Subcutaneous abdominal adipose tissue (tissue), 5 donors: ENCODE results near the gene SARDH.

Experiments
- H3K27ac ChIP-seq: one replicate; pipeline ENCODE4 v1.7.0; 2013; ENCODE audit warnings: low read depth, mild to moderate bottlenecking, inconsistent platforms, low read length, moderate library complexity
- H3K27me3 ChIP-seq, 5 donors: one replicate each; pipeline ENCODE4 v1.7.0; 2013; ENCODE audit warnings: low read length in 5 of 5, inconsistent platforms in 1 of 5; ENCODE audit not compliant: control insufficient read depth in 5 of 5, insufficient read depth in 4 of 5
- H3K36me3 ChIP-seq, 5 donors: one replicate each; pipeline ENCODE4 v1.7.0; 2013; ENCODE audit warnings: low read length in 5 of 5; ENCODE audit not compliant: control insufficient read depth in 5 of 5, insufficient read depth in 5 of 5
- H3K4me1 ChIP-seq, 5 donors: one replicate each; pipeline ENCODE4 v1.7.0; 2013; ENCODE audit warnings: low read length in 5 of 5, mild to moderate bottlenecking in 3 of 5, moderate library complexity in 1 of 5; ENCODE audit not compliant: control insufficient read depth in 5 of 5, insufficient read depth in 5 of 5
- H3K4me3 ChIP-seq, 5 donors: one replicate each; pipeline ENCODE4 v1.7.0; 2013; ENCODE audit warnings: low read length in 5 of 5, low read depth in 1 of 5
- H3K9ac ChIP-seq, 5 donors: one replicate each; pipeline ENCODE4 v1.7.0; 2013; ENCODE audit warnings: low read length in 5 of 5, mild to moderate bottlenecking in 4 of 5, moderate library complexity in 3 of 5
- H3K9me3 ChIP-seq, 5 donors: one replicate each; pipeline ENCODE4 v1.7.0; 2013; ENCODE audit warnings: low read length in 5 of 5; ENCODE audit not compliant: control insufficient read depth in 5 of 5
- donor health status: healthy.
- donor health status: healthy.
- donor health status: healthy.
- donor health status: healthy.
- donor health status: healthy.

SARDH gene

GRCh38 chr9:133686642-133687575 lies 51.2 kb downstream of the SARDH start:
- Histone ChIP-seq H3K4me1 (peaks cover 0 to 20% (median 12%) of the 10 kb centered on the region in 5 donors), H3K4me3 (no peak overlapping the region), H3K9me3 (no peaks in the 10 kb centered on the region), H3K9ac (no peak overlapping the region), H3K27ac (no peak overlapping the region), H3K36me3 (no peaks in the 10 kb centered on the region), H3K27me3 (peaks cover 3 to 15% (median 13%) of the 10 kb centered on the region in 5 donors)

DNA sequence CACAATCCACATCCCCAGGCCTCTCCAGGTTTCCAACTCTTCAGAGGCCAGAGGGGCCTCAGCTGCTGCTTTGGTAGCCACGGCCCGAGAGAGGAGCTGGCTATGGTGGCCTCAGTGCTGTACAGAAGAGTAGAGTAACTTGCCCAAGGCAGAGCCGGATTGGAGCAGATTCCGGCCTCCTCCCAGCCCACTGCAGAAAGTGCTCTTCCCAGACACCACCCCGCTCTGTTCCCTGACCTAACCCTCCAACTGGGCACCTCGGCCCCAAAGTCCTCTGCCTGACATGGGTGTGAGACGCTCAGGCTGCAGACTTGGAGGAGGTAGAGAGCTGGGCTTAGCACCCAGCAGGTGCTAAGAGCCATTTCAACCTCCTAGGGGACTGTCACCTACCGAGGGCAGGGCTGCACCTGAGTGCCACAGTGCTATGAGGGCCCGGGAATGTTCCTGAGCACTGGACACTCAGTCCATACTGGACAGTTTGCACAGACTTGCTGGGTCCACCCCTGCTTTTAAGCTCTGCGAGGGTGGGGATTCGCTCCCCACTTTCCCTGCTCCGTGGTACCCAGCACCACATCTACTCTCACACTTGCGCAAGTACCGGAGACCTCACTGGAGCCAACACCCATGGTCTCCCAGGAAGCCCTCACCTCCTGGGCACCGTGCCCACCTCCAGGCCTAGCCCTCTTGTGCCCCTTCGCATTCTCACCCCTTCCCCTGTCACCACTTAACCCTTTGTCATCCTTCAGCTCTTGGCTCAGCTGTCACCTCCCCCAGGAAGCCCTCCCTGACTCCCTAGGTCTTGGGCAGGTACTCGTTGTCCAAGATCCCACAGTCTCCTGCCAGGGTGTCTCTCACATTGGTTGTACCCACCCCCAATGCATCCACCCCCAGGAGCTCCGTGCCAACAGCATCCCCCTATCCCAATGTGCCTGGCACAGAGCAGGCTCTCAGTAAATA lies 52.2 kb downstream of the SARDH start:
- no peak overlapping the region for H3K9ac ChIP-seq
- no peak overlapping the region for H3K27ac ChIP-seq
- no peaks in the 10 kb centered on the region for H3K36me3 ChIP-seq

DNA sequence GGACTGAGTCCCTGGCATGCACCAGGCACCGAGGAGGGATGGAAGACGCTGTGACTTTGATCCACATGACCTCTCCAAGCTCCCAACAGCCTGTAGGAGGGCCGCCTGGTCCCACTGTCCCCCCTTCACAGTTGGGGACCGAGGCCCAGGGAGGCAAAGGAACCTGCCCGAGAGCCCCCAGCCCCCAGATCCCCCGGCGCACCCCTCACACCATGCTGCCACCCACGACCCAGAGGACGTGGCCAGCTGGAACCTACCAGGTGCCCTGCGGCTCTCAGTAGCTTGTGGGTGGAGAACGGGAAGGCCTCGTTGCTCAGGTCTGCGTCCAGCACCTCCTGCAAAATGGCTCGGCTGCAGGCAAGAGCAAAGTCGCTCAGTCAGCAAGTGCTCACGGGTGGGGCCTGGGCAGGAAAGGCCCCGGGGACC lies 53.2 kb downstream of the SARDH start:
- no peak overlapping the region for H3K27ac ChIP-seq
- no peaks in the 10 kb centered on the region for H3K9me3 ChIP-seq
- H3K4me1 ChIP-seq = peaks cover 0 to 21% (median 12%) of the 10 kb centered on the region in 5 donors
- peaks cover 9 to 26% (median 21%) of the 10 kb centered on the region in 5 donors for H3K27me3 ChIP-seq
- no peaks in the 10 kb centered on the region for H3K36me3 ChIP-seq
- H3K9ac ChIP-seq = no peak overlapping the region
- H3K4me3 ChIP-seq = no peak overlapping the region

More for the DNA sequence above, 52.2 kb downstream of the SARDH start:
- Histone ChIP-seq H3K4me3 (no peak overlapping the region), H3K4me1 (peaks cover 0 to 20% (median 12%) of the 10 kb centered on the region in 5 donors), H3K9me3 (no peaks in the 10 kb centered on the region), H3K27me3 (peaks cover 9 to 21% (median 18%) of the 10 kb centered on the region in 5 donors)

DNA sequence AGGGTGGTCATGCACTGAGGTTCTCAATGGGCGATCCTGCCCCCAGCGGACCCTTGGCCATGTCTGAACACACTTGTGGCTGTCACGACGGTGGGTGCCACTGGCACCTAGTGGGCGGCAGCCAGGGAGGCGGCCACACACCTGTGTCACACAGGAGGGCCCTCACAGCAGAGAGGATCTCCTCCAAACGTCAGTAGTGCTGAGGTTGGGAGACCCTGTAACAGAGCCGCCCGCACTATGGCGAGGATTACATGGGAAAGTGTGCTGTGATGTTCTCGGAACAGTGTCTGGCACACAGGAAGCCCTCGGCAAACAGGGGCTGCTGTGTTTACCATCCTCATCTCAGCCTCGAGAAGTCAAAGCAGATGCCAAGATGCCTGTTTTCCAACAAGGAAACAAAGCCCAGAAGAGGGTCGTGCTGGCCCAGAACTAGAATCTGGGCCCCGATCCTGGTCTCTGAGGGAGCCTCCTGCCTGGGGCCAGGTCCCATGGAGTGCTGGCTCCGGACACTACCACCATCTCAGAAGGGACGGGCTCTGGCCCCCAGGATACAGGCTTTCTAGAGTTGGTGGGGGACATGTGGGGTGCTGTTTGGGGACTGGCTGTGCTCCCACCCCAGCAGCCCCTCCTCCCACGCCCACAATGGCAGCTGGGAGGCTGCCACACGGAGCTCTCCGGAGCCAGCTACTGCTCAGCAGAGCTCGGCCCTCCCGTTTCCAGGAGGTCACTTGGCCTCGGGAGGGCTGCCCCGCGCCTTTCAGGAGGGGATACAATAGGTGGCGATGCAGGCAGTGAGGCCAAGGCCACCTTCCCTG lies 53.8 kb downstream of the SARDH start:
- Histone ChIP-seq H3K9me3 (no peaks in the 10 kb centered on the region), H3K9ac (no peak overlapping the region)

GRCh38 chr9:133683586-133684120 lies 54.5 kb downstream of the SARDH start:
- peaks cover 9 to 34% (median 26%) of the 10 kb centered on the region in 5 donors for H3K27me3 ChIP-seq
- no peak overlapping the region for H3K27ac ChIP-seq
- H3K4me3 ChIP-seq = peak overlapping the region in 2 of 5 donors; percentile 16 to 32
- peak overlapping the region in 1 of 5 donors; percentile 37 for H3K9ac ChIP-seq
- H3K9me3 ChIP-seq = no peaks in the 10 kb centered on the region
- H3K36me3 ChIP-seq = no peaks in the 10 kb centered on the region
- peaks cover 0 to 33% (median 20%) of the 10 kb centered on the region in 5 donors for H3K4me1 ChIP-seq

More for the DNA sequence above, 53.8 kb downstream of the SARDH start:
- Histone ChIP-seq H3K4me3 (no peak overlapping the region), H3K27ac (no peak overlapping the region), H3K36me3 (no peaks in the 10 kb centered on the region), H3K4me1 (peaks cover 0 to 27% (median 17%) of the 10 kb centered on the region in 5 donors), H3K27me3 (peaks cover 9 to 29% (median 23%) of the 10 kb centered on the region in 5 donors)

GRCh38 chr9:133682818-133683585 lies 55.1 kb downstream of the SARDH start:
- Histone ChIP-seq H3K27ac (no peak overlapping the region), H3K4me3 (peak overlapping the region in 2 of 5 donors; percentile 16 to 32), H3K4me1 (peaks cover 0 to 33% (median 20%) of the 10 kb centered on the region in 5 donors), H3K36me3 (no peaks in the 10 kb centered on the region), H3K9ac (peak overlapping the region in 1 of 5 donors; percentile 37), H3K27me3 (peaks cover 9 to 37% (median 26%) of the 10 kb centered on the region in 5 donors), H3K9me3 (no peaks in the 10 kb centered on the region)

DNA sequence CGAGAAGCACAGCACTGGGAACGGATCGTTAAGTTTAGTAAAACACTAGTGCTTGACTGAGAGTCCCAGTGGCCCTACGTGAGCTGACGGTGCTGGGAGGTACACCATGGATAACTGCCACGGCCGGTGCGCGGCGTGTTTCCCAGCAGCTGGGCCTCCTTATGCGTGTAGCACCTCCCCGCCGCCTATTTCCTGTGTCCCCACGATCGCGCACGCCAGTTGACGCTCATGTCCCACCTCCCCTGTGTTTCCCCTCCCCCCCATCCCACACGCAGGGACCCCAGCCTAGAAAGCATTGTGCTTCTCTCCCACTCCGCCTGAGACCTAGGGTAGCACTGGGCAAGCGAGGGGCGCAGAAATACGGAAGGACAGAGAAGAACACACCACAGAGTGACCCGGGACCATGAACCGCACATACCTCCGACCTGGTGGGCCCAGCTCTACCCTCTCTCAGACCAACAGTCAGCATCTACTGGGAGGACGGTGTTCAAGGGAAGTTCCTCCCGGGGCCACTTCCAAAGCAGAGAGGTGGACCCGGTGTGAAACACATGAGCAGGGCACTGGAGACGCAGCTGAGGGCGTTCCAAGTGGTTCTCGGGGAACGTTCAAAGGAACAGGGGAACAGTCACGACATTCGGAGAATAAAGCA lies 56.4 kb downstream of the SARDH start:
- Histone ChIP-seq H3K9ac (no peak overlapping the region), H3K27me3 (peaks cover 11 to 40% (median 28%) of the 10 kb centered on the region in 5 donors), H3K4me1 (peaks cover 0 to 33% (median 20%) of the 10 kb centered on the region in 5 donors), H3K4me3 (no peak overlapping the region), H3K27ac (no peak overlapping the region), H3K36me3 (no peaks in the 10 kb centered on the region), H3K9me3 (no peaks in the 10 kb centered on the region)

GRCh38 chr9:133680976-133681657 lies 57.0 kb downstream of the SARDH start:
- Histone ChIP-seq H3K9ac (no peak overlapping the region), H3K27ac (no peak overlapping the region), H3K4me1 (peaks cover 0 to 33% (median 20%) of the 10 kb centered on the region in 5 donors), H3K4me3 (no peak overlapping the region), H3K36me3 (no peaks in the 10 kb centered on the region), H3K27me3 (peaks cover 11 to 40% (median 28%) of the 10 kb centered on the region in 5 donors), H3K9me3 (no peaks in the 10 kb centered on the region)
